IPS DF 6.9 (cell line): Measurements from ENCODE around the gene SF3A2.
"Not testable (repeated sequence)": the region's sequence is repeated elsewhere in the genome, so short reads cannot be mapped to it uniquely, and the experiment has no call there.

Experiments
- DNase-seq: peaks from one replicate; pipeline ENCODE4 v3.0.0-alpha.2; 2013; ENCODE audit warnings: low read depth, low spot score
- H3K27ac ChIP-seq: one replicate; pipeline ENCODE4 v1.5.1; 2013; ENCODE audit warnings: low read length, control low read depth
- H3K27me3 ChIP-seq: 2 replicates; pipeline ENCODE4 v1.6.1; 2013; ENCODE audit warnings: mild to moderate bottlenecking, low read length; ENCODE audit not compliant: control insufficient read depth, insufficient read depth
- H3K36me3 ChIP-seq: 2 replicates; pipeline ENCODE4 v1.6.1; 2013; ENCODE audit warnings: low read length; ENCODE audit not compliant: control insufficient read depth, insufficient read depth
- H3K4me1 ChIP-seq: 2 replicates; pipeline ENCODE4 v1.6.1; 2013; ENCODE audit warnings: low read length; ENCODE audit not compliant: control insufficient read depth, insufficient read depth
- H3K4me3 ChIP-seq: 2 replicates; pipeline ENCODE4 v1.5.1; 2013; ENCODE audit warnings: mild to moderate bottlenecking, low read length
- H3K9me3 ChIP-seq: 2 replicates; pipeline ENCODE4 v1.6.1; 2013; ENCODE audit warnings: low read length, inconsistent platforms; ENCODE audit not compliant: control insufficient read depth, insufficient read depth
- WGBS: extraction: QIAGEN DNeasy Blood & Tissue Kit; methylation state at CpG from one replicate; pipeline ENCODE4 v1.1.7; 2013; ENCODE audit warnings: mixed read lengths, missing lambda C conversion rate; ENCODE audit not compliant: insufficient read length, insufficient coverage; 5-methylcytosine and 5-hydroxymethylcytosine counted together

SF3A2 gene

GRCh38 chr19:2276429-2276986 is 39.9 kb downstream of the SF3A2 start:
- no CpG with 5 or more reads among the region's 28 CpGs for WGBS
- H3K4me1 ChIP-seq = peaks cover 6% of the 10 kb centered on the region
- H3K9me3 ChIP-seq = no peaks in the 10 kb centered on the region
- H3K27me3 ChIP-seq = no peaks in the 10 kb centered on the region
- no peak overlapping the region for H3K27ac ChIP-seq
- H3K36me3 ChIP-seq = peaks cover 13% of the 10 kb centered on the region
- H3K4me3 ChIP-seq = no peak overlapping the region
- no peak for DNase-seq

DNA sequence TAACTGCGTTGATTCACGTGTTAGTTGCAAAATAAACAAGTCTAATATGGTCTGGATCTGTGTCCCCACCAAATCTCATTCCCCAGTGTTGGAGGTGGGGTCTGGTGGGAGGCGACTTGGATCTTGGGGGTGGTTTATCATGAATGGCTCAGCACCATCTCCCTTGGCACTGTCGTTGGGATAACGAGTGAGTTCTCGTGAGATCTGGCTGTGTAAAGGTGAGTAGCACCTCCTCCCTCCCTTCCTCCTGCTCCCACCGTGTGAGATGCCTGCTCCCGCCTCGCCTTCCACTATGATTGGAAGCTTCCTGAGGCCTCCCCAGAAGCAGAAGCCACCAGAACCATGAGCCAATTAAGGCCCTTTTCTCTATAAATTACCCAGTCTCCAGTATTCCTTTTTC is 40.5 kb downstream of the SF3A2 start:
- DNase-seq = no peak
- Histone ChIP-seq H3K27ac (no peak overlapping the region), H3K4me3 (no peak overlapping the region), H3K27me3 (no peaks in the 10 kb centered on the region), H3K36me3 (peaks cover 8% of the 10 kb centered on the region), H3K9me3 (no peaks in the 10 kb centered on the region), H3K4me1 (peaks cover 7% of the 10 kb centered on the region; the same call in 1 of the 2 replicates)
- no CpG with 5 or more reads among the region's 9 CpGs for WGBS

GRCh38 chr19:2278459-2279158 is 42.0 kb downstream of the SF3A2 start:
- Histone ChIP-seq H3K4me3 (no peak overlapping the region), H3K9me3 (no peaks in the 10 kb centered on the region), H3K4me1 (peaks cover 4% of the 10 kb centered on the region; the same call in 1 of the 2 replicates), H3K27me3 (peaks cover 11% of the 10 kb centered on the region; the same call in 1 of the 2 replicates), H3K27ac (no peak overlapping the region), H3K36me3 (no peaks in the 10 kb centered on the region; the same call in 1 of the 2 replicates)
- no peak for DNase-seq
- WGBS = no CpG with 5 or more reads among the region's 33 CpGs

- H3K36me3 ChIP-seq = no peaks in the 10 kb centered on the region; the same call in 1 of the 2 replicates
- no CpG with 5 or more reads among the region's 26 CpGs for WGBS
- DNase-seq = no peak
- H3K9me3 ChIP-seq = no peaks in the 10 kb centered on the region
- H3K4me1 ChIP-seq = peaks cover 3% of the 10 kb centered on the region; the same call in 1 of the 2 replicates
- no peak overlapping the region for H3K4me3 ChIP-seq
- no peak overlapping the region for H3K27ac ChIP-seq
- peaks cover 11% of the 10 kb centered on the region; the same call in 1 of the 2 replicates for H3K27me3 ChIP-seq
Measured at GRCh38 chr19:2280633-2281264, 44.1 kb downstream of the SF3A2 start.

- H3K4me3 ChIP-seq = peak overlapping the region; percentile 34
- WGBS = no CpG with 5 or more reads among the region's 16 CpGs
Measured at GRCh38 chr19:2281265-2282061, 44.8 kb downstream of the SF3A2 start.

DNA sequence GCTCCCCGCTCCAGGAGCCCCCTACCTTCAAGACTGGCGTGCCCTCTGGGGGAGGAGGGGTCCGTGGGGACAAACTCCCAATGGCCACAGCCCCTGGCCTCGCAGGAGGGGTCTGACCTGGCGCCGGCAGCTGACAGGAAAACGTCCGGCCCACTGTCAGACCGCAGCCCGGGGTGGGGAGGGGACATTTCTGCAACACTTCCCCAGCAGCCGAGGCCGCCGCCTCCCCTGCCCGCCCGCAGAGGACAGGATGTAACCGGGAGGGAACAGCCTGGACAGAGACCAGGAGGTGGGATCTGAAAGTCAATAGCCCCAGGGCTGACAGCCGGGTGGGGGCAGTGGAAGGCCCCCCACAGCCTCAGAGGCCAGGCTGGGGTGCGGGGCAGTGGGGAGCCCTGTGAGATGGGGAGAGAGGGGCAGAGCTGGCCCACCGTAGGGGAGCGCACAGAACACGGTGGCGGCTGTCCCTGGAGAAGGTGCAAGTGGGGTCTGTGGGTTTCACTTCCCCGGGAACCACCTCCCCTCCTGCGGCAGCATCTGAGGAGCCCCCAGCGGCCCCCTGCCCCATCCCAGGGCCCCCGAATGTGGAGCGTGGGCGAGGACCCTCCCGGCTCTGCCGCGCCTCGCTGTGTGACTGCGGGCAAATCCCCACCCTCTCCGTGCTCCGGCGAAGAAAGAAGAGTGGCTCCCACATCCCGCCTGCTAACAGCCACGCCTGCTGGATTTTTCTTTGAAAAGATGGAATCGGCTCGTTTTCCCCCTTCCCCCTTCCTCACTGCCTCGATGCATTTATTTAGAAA is 45.6 kb downstream of the SF3A2 start, which contains the start of gene PEAK3:
TSS of gene PEAK3 (minus strand) at position 114 of the 800 bp plus-strand sequence. CDS start 1,244 bp downstream, outside the sequence.
- peak within 1 kb of the TSS; percentile 34 for H3K4me3 ChIP-seq
- no peaks in the 10 kb centered on the region for H3K9me3 ChIP-seq
- DNase-seq = no peak

More at GRCh38 chr19:2281265-2282061, 44.8 kb downstream of the SF3A2 start:
- not testable (repeated sequence) for H3K9me3 ChIP-seq, DNase-seq, H3K27ac ChIP-seq, H3K4me1 ChIP-seq, H3K36me3 ChIP-seq
- peaks cover 11% of the 10 kb centered on the region; the same call in 1 of the 2 replicates for H3K27me3 ChIP-seq

DNA sequence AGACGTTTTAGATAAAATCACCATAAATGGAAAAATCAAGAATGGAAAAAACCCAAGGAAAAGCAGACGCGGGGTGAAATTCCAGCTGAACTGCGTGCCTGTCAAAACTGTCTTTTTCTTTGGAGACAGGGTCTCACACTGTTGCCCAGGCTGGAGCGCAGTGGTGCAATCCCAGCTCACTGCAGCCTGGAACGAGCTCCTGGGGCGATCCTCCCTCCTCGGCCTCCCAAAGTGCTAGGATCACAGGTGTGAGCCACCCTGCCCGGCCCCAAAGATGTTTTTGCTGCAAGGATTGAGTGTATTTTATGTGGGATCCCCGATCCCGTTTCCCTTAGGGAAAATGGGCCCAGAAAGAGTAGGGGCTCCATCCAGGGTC is 46.2 kb downstream of the SF3A2 start:
- H3K27ac ChIP-seq = no peak overlapping the region
- DNase-seq = no peak
- no peak overlapping the region for H3K4me3 ChIP-seq
- H3K27me3 ChIP-seq = peaks cover 11% of the 10 kb centered on the region; the same call in 1 of the 2 replicates
- peaks cover 3% of the 10 kb centered on the region; the same call in 1 of the 2 replicates for H3K4me1 ChIP-seq
- no peaks in the 10 kb centered on the region for H3K9me3 ChIP-seq
- no CpG with 5 or more reads among the region's 11 CpGs for WGBS
- H3K36me3 ChIP-seq = no peaks in the 10 kb centered on the region

More for the DNA sequence above, 45.6 kb downstream of the SF3A2 start, which contains the start of gene PEAK3:
- H3K27ac ChIP-seq = no peak within 1 kb of the TSS
- peaks cover 11% of the 10 kb centered on the region; the same call in 1 of the 2 replicates for H3K27me3 ChIP-seq
- no CpG with 5 or more reads among the region's 41 CpGs for WGBS
- peaks cover 3% of the 10 kb centered on the region; the same call in 1 of the 2 replicates for H3K4me1 ChIP-seq
- no peaks in the 10 kb centered on the region for H3K36me3 ChIP-seq

GRCh38 chr19:2283835-2284507 is 47.3 kb downstream of the SF3A2 start:
- Histone ChIP-seq H3K36me3 (no peaks in the 10 kb centered on the region), H3K9me3 (no peaks in the 10 kb centered on the region), H3K27me3 (peaks cover 17% of the 10 kb centered on the region), H3K27ac (no peak overlapping the region), H3K4me1 (peaks cover 3% of the 10 kb centered on the region; the same call in 1 of the 2 replicates), H3K4me3 (no peak overlapping the region)
- WGBS = no CpG with 5 or more reads among the region's 8 CpGs
- no peak for DNase-seq
